GM21723 (cell line): ENCODE data around the gene NR1D1.

Experiments
- ATAC-seq: cut with Tn5 transposase; IDR thresholded peaks from one replicate; pipeline ENCODE4 v1.9.1; 2021; ENCODE audit warnings: mild to moderate bottlenecking, moderate library complexity; ENCODE audit not compliant: unreplicated experiment

NR1D1 gene

DNA sequence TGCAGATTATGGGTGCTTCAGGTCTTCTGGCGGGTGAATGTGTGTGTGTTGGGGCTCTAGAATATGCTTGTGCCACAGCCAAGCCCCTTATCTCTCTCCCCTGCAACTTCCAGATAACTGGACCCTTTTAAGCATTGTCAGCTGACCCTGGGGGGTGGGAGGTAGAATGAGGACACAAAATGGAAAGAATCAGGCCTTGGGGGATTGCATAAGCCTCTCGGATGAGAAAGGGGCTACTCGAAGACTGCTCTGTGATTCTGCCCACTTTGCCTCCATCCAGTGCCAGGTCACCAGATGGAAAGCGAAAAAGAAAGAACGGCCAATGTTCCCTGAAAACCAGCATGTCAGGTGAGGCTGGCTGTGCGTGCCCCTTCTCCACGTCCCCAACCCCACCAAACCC is 23.8 kb downstream of the NR1D1 start:
- no peak for ATAC-seq

DNA sequence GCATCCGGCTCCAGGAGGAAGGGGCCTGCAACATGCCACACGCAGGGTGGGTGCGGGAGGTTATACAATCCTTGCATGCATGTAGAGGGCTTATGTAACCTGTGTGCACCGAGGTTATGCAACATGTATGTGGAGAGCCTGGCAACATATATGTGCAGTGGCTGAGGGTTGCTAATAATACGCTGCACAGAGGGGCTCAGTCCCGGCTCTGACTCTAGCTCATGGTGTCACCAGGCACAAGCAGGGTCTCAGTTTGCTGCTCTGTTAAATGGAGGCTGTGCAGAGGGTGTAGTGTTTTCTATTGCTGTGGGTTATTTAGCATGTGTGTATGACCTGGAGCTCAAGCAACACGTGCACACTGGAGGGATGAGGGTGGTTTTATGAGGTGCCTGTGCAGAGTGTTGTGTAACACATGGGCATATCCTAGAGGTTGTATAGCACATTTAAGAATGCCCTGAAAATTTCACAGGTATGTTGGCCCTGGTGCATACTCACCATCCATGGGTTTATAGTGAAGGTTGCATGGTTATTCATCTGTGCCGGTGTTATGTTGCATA is 24.4 kb downstream of the NR1D1 start:
- ATAC-seq: no peak

DNA sequence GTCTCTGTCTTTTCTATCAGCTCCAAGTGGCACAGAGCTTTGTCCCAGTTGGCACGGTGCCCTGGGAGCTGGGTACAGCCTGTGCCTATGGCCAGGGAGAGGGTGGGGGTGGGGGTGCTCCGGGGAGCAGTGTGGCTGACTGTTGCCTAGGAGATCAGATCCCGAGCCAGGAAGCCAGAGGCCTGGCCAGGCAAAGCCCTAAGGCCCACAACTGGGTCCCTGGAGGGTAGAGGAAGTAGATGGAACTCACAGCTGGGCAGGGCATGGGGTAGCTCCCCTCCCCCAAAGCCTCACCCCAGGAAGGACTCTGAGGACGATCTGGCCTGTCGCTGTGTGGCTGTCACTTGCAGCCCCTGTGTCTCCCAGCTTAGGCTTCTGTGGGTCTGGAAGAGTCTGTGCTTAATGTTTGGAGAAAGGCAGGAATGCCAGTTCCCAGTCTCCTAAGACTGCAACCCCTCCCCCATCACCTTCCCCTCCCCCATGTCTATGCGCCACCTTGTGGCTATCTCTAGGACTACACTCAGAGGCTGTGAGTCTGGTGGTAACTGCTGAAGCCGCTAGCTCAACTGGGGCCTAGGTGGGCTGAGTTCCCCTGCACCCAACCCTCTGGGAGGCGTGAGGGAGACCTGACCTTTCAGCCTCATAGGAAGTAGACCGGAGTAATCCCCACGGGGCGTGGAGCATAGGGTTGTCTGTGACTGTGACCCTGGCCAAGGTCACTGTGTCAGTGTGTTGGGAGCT is 25.0 kb downstream of the NR1D1 start:
- no peak for ATAC-seq

- ATAC-seq: no peak
These were observed 25.6 kb downstream of the NR1D1 start for GRCh38 chr17:40074871-40075200.

GRCh38 chr17:40074175-40074512 is 26.2 kb downstream of the NR1D1 start:
- no peak for ATAC-seq

GRCh38 chr17:40073454-40074174 is 26.8 kb downstream of the NR1D1 start:
- ATAC-seq: no peak

DNA sequence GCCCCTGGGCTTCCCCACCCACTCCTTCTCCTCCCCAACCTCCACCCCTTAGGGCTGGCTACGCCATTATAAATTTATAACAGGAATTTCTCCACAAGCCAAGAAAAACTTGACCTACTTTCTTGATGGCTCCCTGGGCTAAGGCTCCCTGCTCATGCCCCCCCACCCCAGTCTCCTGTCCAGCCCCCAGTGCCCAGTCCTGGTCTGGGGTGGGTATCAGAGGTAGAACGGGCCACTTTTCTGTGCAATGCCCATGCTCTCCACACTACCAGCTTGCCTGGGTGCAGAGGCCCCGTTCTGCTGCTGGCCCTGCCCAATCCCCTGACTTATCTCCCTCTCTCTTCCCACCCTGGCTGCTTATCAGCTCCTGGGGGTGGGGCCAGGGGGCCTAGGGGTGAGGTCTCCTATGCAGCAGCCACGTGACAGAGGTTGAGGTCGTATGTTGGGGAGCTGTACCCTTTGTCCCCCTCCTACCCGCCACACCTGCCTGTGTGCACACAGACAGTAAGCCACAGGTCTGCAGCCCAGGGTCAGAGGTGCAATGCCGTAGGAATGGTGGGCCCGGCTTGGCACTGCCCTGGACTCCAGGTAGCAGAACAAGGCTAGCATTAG is 27.5 kb downstream of the NR1D1 start:
- ATAC-seq: no peak

- ATAC-seq: no peak
These were observed 28.2 kb downstream of the NR1D1 start for GRCh38 chr17:40072040-40072734.

GRCh38 chr17:40071313-40072039 is 28.9 kb downstream of the NR1D1 start:
- ATAC-seq: no peak

DNA sequence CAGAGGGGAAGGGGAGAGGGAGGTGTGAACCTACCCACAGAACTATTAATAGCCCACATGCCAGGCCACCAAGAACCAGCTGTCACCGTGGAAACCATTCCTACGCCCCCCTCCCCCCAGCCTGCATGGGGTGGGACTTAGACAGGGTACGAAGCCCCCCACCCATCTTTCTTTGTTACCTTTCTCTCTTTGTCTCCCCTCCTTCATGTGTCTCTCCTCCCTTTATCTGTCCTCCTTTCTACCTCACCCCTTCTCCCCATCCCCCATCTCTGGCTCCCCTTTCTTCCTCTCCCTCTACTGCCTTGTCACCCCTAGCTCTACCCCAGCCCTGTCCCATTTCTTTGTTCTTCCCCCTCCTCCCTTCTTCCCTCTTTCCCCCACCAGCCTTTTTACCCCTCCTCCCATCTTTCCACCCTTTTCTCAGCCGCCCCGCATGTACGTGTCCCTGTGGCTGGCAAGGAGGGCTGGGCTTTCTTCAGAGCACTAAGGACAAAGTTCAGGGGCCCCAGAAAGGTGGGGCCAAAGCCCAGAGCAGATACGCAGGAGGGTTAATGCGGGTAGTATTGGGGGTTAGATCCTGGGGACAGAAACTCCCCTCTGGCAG is 29.6 kb downstream of the NR1D1 start:
- no peak for ATAC-seq

DNA sequence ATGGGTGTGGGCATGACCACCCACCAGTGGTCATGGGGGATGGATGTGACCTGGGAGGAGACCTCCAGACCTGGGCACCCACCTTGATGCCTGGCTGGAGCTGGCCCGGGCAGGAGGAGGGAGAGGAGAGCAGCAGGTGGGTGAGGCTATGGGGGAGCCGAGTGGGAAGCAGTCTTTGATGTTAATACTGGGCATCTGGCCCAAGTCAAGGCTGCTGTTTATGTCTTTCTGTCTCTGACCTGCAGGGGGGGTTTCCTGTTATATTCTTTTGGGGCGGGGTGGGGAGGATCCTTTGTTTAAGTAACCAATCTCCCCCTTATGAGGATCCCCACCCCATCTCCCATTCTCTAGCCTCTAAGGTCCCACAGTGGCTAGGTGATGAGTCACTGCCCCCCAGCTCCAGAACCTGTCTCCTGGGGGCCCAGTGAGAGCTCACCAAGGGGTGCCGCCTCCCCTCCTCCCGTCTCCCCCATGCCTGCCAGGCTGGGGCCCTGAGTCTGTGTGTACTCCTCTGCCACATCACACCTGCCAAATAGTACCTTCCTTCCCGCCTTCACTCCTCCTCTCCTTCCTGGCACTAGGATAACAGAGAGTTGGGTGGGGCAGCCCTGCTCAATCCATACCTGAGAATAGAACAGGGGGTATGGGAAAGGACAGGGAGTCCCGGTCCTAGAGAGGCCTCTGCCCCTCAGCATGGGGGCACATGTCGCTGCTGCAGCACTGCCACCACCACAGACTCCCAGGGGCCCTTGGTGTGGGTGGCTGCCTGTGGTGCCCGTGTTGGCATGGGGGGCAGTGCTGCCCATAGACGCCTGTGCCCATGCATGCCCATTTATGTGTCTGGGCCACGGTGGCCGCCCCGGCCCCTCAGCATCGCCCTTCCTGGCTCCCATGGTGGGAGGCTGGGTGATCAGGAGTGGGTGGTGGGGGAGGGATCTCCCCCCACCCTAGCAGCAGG is 30.4 kb downstream of the NR1D1 start:
- no peak for ATAC-seq

GRCh38 chr17:40068917-40069750 is 31.3 kb downstream of the NR1D1 start:
- ATAC-seq: no peak

DNA sequence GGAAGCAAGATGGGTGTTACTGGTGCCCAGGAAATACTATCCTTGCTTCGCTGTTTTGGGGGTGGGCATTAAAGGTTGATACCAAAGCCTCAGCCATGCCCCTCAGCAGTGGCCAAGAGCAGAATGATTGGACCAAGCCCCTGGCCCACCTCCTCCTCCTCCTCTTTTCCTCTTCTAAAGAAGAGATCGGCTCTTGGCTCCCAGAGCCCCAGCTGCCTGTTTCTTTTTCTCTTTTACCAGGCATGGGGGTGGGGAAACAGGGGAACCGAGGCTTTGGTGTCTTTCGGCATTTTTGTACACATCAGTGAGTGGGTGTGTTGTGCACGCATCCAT is 31.8 kb downstream of the NR1D1 start:
- no peak for ATAC-seq

- ATAC-seq: no peak
These were observed 32.2 kb downstream of the NR1D1 start for GRCh38 chr17:40068129-40068581.

- ATAC-seq: no peak
These were observed 32.7 kb downstream of the NR1D1 start for GRCh38 chr17:40067710-40068109.

GRCh38 chr17:40065769-40066510 is 34.4 kb downstream of the NR1D1 start:
- no peak for ATAC-seq

GRCh38 chr17:40064971-40065768 is 35.2 kb downstream of the NR1D1 start:
- ATAC-seq: no peak
